SK-N-SH (cell line): ENCODE results near the gene BABAM1. TPM values are rescaled to one million over a fixed set of nuclear protein-coding genes. Genes with fewer than 3 reads are reported as not detected.

Experiments
- CTCF ChIA-PET: fragments of 300-600, 350-600 bp; formaldehyde crosslinking; extraction: SDS; loops from one replicate; lab custom pipeline; 2021; lab: Yijun Ruan, JAX
- POLR2A ChIA-PET: fragments of 350-600 bp; sonication (Branson Sonifier 250); formaldehyde crosslinking; extraction: SDS; loops from one replicate; lab custom pipeline; 2020; ENCODE audit warnings: antibody characterized with exemption, inconsistent platforms; lab: Yijun Ruan, JAX
- DNase-seq: peaks from one replicate; pipeline ENCODE4 v3.0.0; 2012
- H2AFZ ChIP-seq: fragments of 200-600 bp; sonication (generic); 2 replicates; pipeline ENCODE4 v1.8.1; 2016; ENCODE audit warnings: antibody characterized with exemption, mild to moderate bottlenecking, low read depth
- H3F3A ChIP-seq: fragments of 200-600 bp; sonication (generic); replicated peaks from 2 replicates; pipeline ENCODE3; 2016; ENCODE audit warnings: antibody characterized with exemption, mild to moderate bottlenecking; ENCODE audit not compliant: insufficient read depth
- H3K27ac ChIP-seq, 2 experiments: fragments of 200-500 bp in 1 of 2; fragments of 200-600 bp in 1 of 2; sonication (Bioruptor generic) in 1 of 2; sonication (generic), shearing (Covaris generic) in 1 of 2; 2 replicates each; pipeline versions ENCODE4 v1.5.1 to v1.6.1; 2014 to 2016; ENCODE audit warnings: low read depth in 2 of 2, inconsistent platforms in 1 of 2, low read length in 1 of 2, mild to moderate bottlenecking in 1 of 2, mixed read lengths in 1 of 2
- H3K27me3 ChIP-seq: fragments of 200-600 bp; sonication (generic), shearing (Covaris generic); 2 replicates; pipeline ENCODE4 v1.6.1; 2016; ENCODE audit warnings: mixed run types; ENCODE audit not compliant: insufficient read depth
- H3K36me3 ChIP-seq, 2 experiments: fragments of 200-500 bp in 1 of 2; fragments of 200-600 bp in 1 of 2; sonication (Bioruptor generic) in 1 of 2; sonication (generic) in 1 of 2; replicated peaks in 1 of 2; 2 replicates each; pipeline versions ENCODE3 to v1.5.1; 2014 to 2016; ENCODE audit warnings: low read length in 1 of 2, mild to moderate bottlenecking in 1 of 2; ENCODE audit not compliant: insufficient read depth in 2 of 2, control insufficient read depth in 1 of 2
- H3K4me1 ChIP-seq, 2 experiments: fragments of 200-500 bp in 1 of 2; fragments of 200-600 bp in 1 of 2; sonication (Bioruptor generic) in 1 of 2; sonication (generic), shearing (Covaris generic) in 1 of 2; 2 replicates each; pipeline versions ENCODE4 v1.5.1 to v1.6.1; 2014 to 2016; ENCODE audit warnings: low read depth in 1 of 2, low read length in 1 of 2, mixed run types in 1 of 2; ENCODE audit not compliant: insufficient read depth in 2 of 2, control insufficient read depth in 1 of 2
- H3K4me2 ChIP-seq: fragments of 200-600 bp; sonication (generic), shearing (Covaris generic); 2 replicates; pipeline ENCODE4 v1.6.1; 2017; ENCODE audit warnings: mixed run types
- H3K4me3 ChIP-seq, 2 experiments: fragments of 200-500 bp in 1 of 2; fragments of 200-600 bp in 1 of 2; sonication (Bioruptor generic) in 1 of 2; sonication (generic), shearing (Covaris generic) in 1 of 2; 2 replicates each; pipeline versions ENCODE4 v1.5.1 to v1.8.1; 2014 to 2016; ENCODE audit warnings: low read depth in 2 of 2, inconsistent platforms in 1 of 2, low read length in 1 of 2, mild to moderate bottlenecking in 1 of 2, mixed read lengths in 1 of 2, moderate library complexity in 1 of 2
- H3K79me2 ChIP-seq: fragments of 200-600 bp; sonication (generic); 2 replicates; pipeline ENCODE4 v1.8.1; 2017; ENCODE audit warnings: mild to moderate bottlenecking; ENCODE audit not compliant: insufficient read depth
- H3K9ac ChIP-seq: fragments of 200-600 bp; sonication (generic); 2 replicates; pipeline ENCODE4 v1.6.1; 2017; ENCODE audit warnings: mixed run types
- H3K9me2 ChIP-seq: fragments of 200-600 bp; sonication (generic); 2 replicates; pipeline ENCODE4 v1.6.1; 2017; ENCODE audit warnings: mixed run types
- H3K9me3 ChIP-seq: fragments of 200-600 bp; sonication (generic); 2 replicates; pipeline ENCODE4 v1.6.1; 2017; ENCODE audit warnings: mixed run types, mild to moderate bottlenecking, moderate library complexity
- H4K20me1 ChIP-seq: fragments of 200-600 bp; sonication (generic); 2 replicates; pipeline ENCODE4 v1.6.1; 2017; ENCODE audit warnings: mild to moderate bottlenecking, mixed run types; ENCODE audit not compliant: insufficient read depth
- CHD2 ChIP-seq: fragments of 150-350 bp; IDR thresholded peaks from 2 replicates; pipeline ENCODE4 v1.6.1; 2018; ENCODE audit warnings: low read length; ENCODE audit not compliant: partially characterized antibody
- EZH2phosphoT487 ChIP-seq: fragments of 200-600 bp; sonication (generic); IDR thresholded peaks from 2 replicates; pipeline ENCODE4 v1.6.1; 2017; ENCODE audit warnings: low read depth, mixed run types, mild to moderate bottlenecking, antibody characterized with exemption, moderate library complexity, borderline replicate concordance
- FOSL2 ChIP-seq: IDR thresholded peaks from 2 replicates; pipeline ENCODE4 v1.4.0; 2012; ENCODE audit warnings: low read depth, mild to moderate bottlenecking, moderate library complexity, borderline replicate concordance
- FOXJ3 ChIP-seq: sonication (generic); formaldehyde crosslinking; IDR thresholded peaks from 2 replicates; pipeline ENCODE4 v1.5.1; 2020; ENCODE audit warnings: mild to moderate bottlenecking, missing genetic modification reagents
- GABPA ChIP-seq: IDR thresholded peaks from 2 replicates; pipeline ENCODE4 v1.4.0; 2012; ENCODE audit warnings: low read depth, mild to moderate bottlenecking
- MAX ChIP-seq: IDR thresholded peaks from 2 replicates; pipeline ENCODE4 v1.4.0; 2012; ENCODE audit warnings: low read depth
- MEF2A ChIP-seq: IDR thresholded peaks from 2 replicates; pipeline ENCODE4 v1.4.0; 2012; ENCODE audit warnings: low read depth, borderline replicate concordance
- MXI1 ChIP-seq: IDR thresholded peaks from 2 replicates; pipeline ENCODE4 v1.6.1; 2012; ENCODE audit warnings: mild to moderate bottlenecking, low read depth, low read length, improper control_type of control experiment
- REST ChIP-seq: IDR thresholded peaks from 2 replicates; pipeline ENCODE4 v1.6.1; 2012; ENCODE audit warnings: mild to moderate bottlenecking, low read depth, low read length, moderate library complexity
- SIN3A ChIP-seq: IDR thresholded peaks from 2 replicates; pipeline ENCODE4 v1.6.1; 2012; ENCODE audit warnings: low read depth, mild to moderate bottlenecking, low read length, moderate library complexity, borderline replicate concordance
- TCF12 ChIP-seq: IDR thresholded peaks from 2 replicates; pipeline ENCODE4 v1.4.0; 2012
- WGBS: methylation state at CpG from one replicate; pipeline ENCODE4 v1.1.6; 2017; ENCODE audit warnings: low lambda C conversion rate; 5-methylcytosine and 5-hydroxymethylcytosine counted together
- polyA plus RNA-seq, 3 experiments: library from polyadenylated mRNA; depleted of rRNA; stranded (reverse); fragments of >200 nt; gene quantifications; 2 replicates each; pipeline ENCODE4 v1.2.3, GENCODE V29; 2012
- TF ChIP-seq, protein P1 (sequence below): fragments of 200-600 bp; sonication (generic); IDR thresholded peaks from 2 replicates; pipeline ENCODE4 v1.6.1; 2017; ENCODE audit warnings: antibody characterized with exemption, mild to moderate bottlenecking, moderate library complexity

The BABAM1 gene
- polyA plus RNA-seq, 1 of the 3 experiments (the other 2 are of a cell fraction): 192 TPM

DNA sequence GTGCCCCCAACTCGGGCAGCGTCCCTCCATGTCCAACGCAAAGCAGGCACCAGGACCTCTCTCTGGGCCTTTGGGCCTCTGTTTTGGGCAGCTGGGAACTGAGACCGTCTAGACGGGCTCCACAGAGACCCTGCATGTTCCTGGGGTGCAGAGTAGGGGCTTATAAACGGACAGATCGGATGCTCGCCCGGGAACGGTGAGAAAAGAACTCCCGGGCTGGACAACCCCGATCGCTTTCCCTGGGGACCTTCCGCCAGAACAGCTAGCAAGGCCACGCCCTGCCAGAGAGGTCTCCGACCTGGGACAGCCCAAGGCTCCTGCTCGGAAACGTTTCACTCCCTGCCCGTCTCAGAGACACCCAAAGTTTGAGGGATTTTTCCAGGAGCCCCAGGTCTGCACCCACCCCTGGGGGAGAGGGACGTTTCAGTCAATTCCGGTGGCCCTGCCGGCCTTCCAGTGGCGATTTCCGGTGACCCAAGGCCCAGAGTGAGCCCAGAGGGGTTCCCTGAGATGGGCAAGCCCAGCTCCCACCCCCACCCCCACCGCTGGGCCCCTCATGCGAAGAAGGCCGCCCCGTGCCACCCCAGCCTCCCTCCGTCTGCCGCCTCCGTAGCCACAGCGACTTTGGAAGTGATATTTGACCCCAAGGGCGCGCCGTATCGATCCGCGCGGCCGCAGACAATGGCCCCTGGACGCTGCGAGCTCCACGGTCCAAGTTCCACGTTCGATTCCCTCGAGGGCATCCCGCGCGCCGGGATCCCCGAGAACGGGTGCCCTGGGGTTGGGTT lies 23.2 kb upstream of the BABAM1 start:
- Histone ChIP-seq H3K4me1 (peaks cover 6 to 27% of the 10 kb centered on the region in 2 experiments; a peak in 2 of 4 replicates), H3K27ac (peak overlapping the region; percentile 34 to 81; a peak in 3 of 4 replicates), H3K36me3 (peaks cover 3 to 7% of the 10 kb centered on the region in 2 experiments), H3K9me2 (no peaks in the 10 kb centered on the region), H3K9me3 (no peaks in the 10 kb centered on the region), H3K4me3 (peak overlapping the region; percentile 92 to 97), H3K4me2 (peak overlapping the region; percentile 99), H3F3A (peaks cover 11% of the 10 kb centered on the region), H3K79me2 (peaks cover 60% of the 10 kb centered on the region), H2AFZ (peak overlapping the region; percentile 46; the same call in 1 of the 2 replicates), H4K20me1 (peaks cover 16% of the 10 kb centered on the region; the same call in 1 of the 2 replicates), H3K27me3 (no peaks in the 10 kb centered on the region), H3K9ac (peak overlapping the region; percentile 67)
- TF ChIP-seq FOXJ3: no peak
- TF ChIP-seq FOSL2: no peak
- TF ChIP-seq REST: 0 out of 2 replicates have a peak, but pooled peaks have one; percentile 9
- peak; percentile 7; the same call in 1 of the 2 replicates for TF ChIP-seq SIN3A
- TF ChIP-seq GABPA: peak; percentile 59
- TF ChIP-seq TCF12: no peak
- 0 out of 2 replicates have a peak, but pooled peaks have one; percentile 15 for TF ChIP-seq MXI1
- TF ChIP-seq, protein P1, sequence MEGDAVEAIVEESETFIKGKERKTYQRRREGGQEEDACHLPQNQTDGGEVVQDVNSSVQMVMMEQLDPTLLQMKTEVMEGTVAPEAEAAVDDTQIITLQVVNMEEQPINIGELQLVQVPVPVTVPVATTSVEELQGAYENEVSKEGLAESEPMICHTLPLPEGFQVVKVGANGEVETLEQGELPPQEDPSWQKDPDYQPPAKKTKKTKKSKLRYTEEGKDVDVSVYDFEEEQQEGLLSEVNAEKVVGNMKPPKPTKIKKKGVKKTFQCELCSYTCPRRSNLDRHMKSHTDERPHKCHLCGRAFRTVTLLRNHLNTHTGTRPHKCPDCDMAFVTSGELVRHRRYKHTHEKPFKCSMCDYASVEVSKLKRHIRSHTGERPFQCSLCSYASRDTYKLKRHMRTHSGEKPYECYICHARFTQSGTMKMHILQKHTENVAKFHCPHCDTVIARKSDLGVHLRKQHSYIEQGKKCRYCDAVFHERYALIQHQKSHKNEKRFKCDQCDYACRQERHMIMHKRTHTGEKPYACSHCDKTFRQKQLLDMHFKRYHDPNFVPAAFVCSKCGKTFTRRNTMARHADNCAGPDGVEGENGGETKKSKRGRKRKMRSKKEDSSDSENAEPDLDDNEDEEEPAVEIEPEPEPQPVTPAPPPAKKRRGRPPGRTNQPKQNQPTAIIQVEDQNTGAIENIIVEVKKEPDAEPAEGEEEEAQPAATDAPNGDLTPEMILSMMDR: no peak
- peak; percentile 26; the same call in 1 of the 2 replicates for TF ChIP-seq MAX
- TF ChIP-seq MEF2A: no peak
- TF ChIP-seq EZH2phosphoT487: no peak
- TF ChIP-seq CHD2: no peak
- CTCF ChIA-PET: interaction anchor here (1.1 to 3.1 kb wide), 4 partner anchors 8 to 39 kb away, joined by 3 to 13 read pairs (median 4); no protein-coding TSS in a partner anchor
- 0% methylated on average over 15 of the region's 52 CpGs for WGBS
- POLR2A ChIA-PET: interaction anchor here (1.4 to 3.7 kb wide), 5 partner anchors 9 to 61 kb away, joined by 3 to 15 read pairs (median 5); partner anchors contain the start of genes ANKLE1, BABAM1, MRPL34 and USE1
- DNase-seq: peak; percentile 71
